K562 (cell line): ENCODE measurements around the gene YPEL2. TPM values are rescaled to one million over a fixed set of nuclear protein-coding genes. Genes with fewer than 3 reads are reported as not detected.
A peak's percentile ranks its signal among the peaks of the same experiment; 100 is the strongest.

Experiments
- ATAC-seq: fragments of 200-7000 bp; cut with Tn5 transposase; 3 replicates; pipeline ENCODE4 v1.9.1; 2020; ENCODE audit warnings: moderate library complexity
- BruUV-seq: library from RNA; stranded (reverse); fragments of 400-500 nt; replicated peaks from 2 replicates; lab custom pipeline; 2021; lab: Mats Ljungman, UMichigan
- CTCF ChIA-PET: fragments of 300-600 bp; formaldehyde crosslinking; extraction: SDS; loops from one replicate; lab custom pipeline; 2021; ENCODE audit warnings: low intra/inter-chr PET ratio; lab: Yijun Ruan, JAX
- POLR2A ChIA-PET: fragments of 300-600, 350-650 bp; sonication (Branson Sonifier 250); formaldehyde crosslinking; extraction: SDS; loops from one replicate; lab custom pipeline; 2021; ENCODE audit warnings: antibody characterized with exemption, inconsistent platforms; lab: Yijun Ruan, JAX
- DNase-seq, 4 experiments: peaks; one replicate each; pipeline versions ENCODE4 v3.0.0 to v3.0.0-alpha.2; 2011 to 2018; ENCODE audit warnings: low spot score in 3 of 4, mixed read lengths in 3 of 4; ENCODE audit errors: extremely low read depth in 1 of 4
- FAIRE-seq: peaks from 2 replicates; lab custom pipeline; 2011; peaks lifted over from hg19 to GRCh38; lab: Jason Lieb, UNC
- H2AFZ ChIP-seq: 2 replicates; pipeline ENCODE4 v1.6.0; 2011; ENCODE audit warnings: low read depth, low read length, control low read depth, inconsistent platforms
- H3K27ac ChIP-seq: fragments of 200-600 bp; 3 replicates; pipeline ENCODE4 v1.8.0; 2011; ENCODE audit warnings: low read depth, mild to moderate bottlenecking, control low read depth, inconsistent platforms, low read length, moderate library complexity, mixed read lengths; ENCODE audit errors: extremely low read depth
- H3K27me3 ChIP-seq, 2 experiments: fragments of 300-600 bp in 1 of 2; 2 replicates in 1 of 2; 3 replicates in 1 of 2; pipeline versions ENCODE4 v1.6.0 to v1.8.0; 2011; ENCODE audit warnings: inconsistent platforms in 2 of 2, low read length in 2 of 2, mild to moderate bottlenecking in 1 of 2, mixed read lengths in 1 of 2, moderate library complexity in 1 of 2; ENCODE audit not compliant: control insufficient read depth in 2 of 2, insufficient read depth in 2 of 2
- H3K36me3 ChIP-seq: fragments of 300-600 bp; 3 replicates; pipeline ENCODE4 v1.8.0; 2011; ENCODE audit warnings: mild to moderate bottlenecking, low read length, inconsistent platforms; ENCODE audit not compliant: control insufficient read depth, insufficient read depth
- H3K4me1 ChIP-seq, 2 experiments: fragments of 200-600 bp in 1 of 2; replicated peaks in 1 of 2; 2 replicates in 1 of 2; 3 replicates in 1 of 2; pipeline versions ENCODE4 v1.5.1 to v1.8.0; 2011; ENCODE audit warnings: inconsistent platforms in 2 of 2, low read length in 2 of 2, mild to moderate bottlenecking in 1 of 2, mixed read lengths in 1 of 2, moderate library complexity in 1 of 2; ENCODE audit not compliant: control insufficient read depth in 2 of 2, insufficient read depth in 2 of 2
- H3K4me2 ChIP-seq: 2 replicates; pipeline ENCODE4 v1.6.1; 2011; ENCODE audit warnings: low read length, control low read depth, inconsistent platforms, mixed read lengths; ENCODE audit not compliant: insufficient read depth
- H3K4me3 ChIP-seq: fragments of 200-600 bp; sonication (generic), shearing (Covaris generic); 2 replicates; pipeline ENCODE4 v1.5.1; 2016; ENCODE audit warnings: control low read depth, inconsistent platforms
- H3K79me2 ChIP-seq: fragments of 200-600 bp; 3 replicates; pipeline ENCODE4 v1.8.0; 2011; ENCODE audit warnings: low read length, inconsistent platforms; ENCODE audit not compliant: control insufficient read depth, insufficient read depth
- H3K9ac ChIP-seq, 2 experiments: 2 replicates each; pipeline versions ENCODE4 v1.6.0 to v1.6.1; 2011; ENCODE audit warnings: low read depth in 2 of 2, low read length in 2 of 2, control low read depth in 1 of 2, inconsistent platforms in 1 of 2, mild to moderate bottlenecking in 1 of 2, mixed read lengths in 1 of 2; ENCODE audit not compliant: insufficient read depth in 1 of 2
- H3K9me1 ChIP-seq: one replicate; pipeline ENCODE4 v1.6.0; 2011; ENCODE audit warnings: inconsistent platforms, mild to moderate bottlenecking, low read length, moderate library complexity; ENCODE audit not compliant: control insufficient read depth, insufficient read depth
- H3K9me3 ChIP-seq: replicated peaks from 2 replicates; pipeline ENCODE4 v1.5.1; 2011; ENCODE audit warnings: low read depth, low read length, inconsistent platforms; ENCODE audit not compliant: control insufficient read depth, insufficient read depth
- H4K20me1 ChIP-seq: replicated peaks from 2 replicates; pipeline ENCODE4 v1.6.1; 2011; ENCODE audit warnings: low read length, inconsistent platforms, mixed read lengths; ENCODE audit not compliant: control insufficient read depth, insufficient read depth
- MECOM ChIP-seq: fragments of 250-450 bp; sonication (Bioruptor Pico); IDR thresholded peaks from 2 replicates; pipeline ENCODE4 v1.8.0; 2022; ENCODE audit warnings: inconsistent platforms
- MED1 ChIP-seq: sonication (generic); formaldehyde crosslinking; IDR thresholded peaks from 2 replicates; pipeline ENCODE4 v1.8.1; 2023; ENCODE audit warnings: missing genetic modification reagents, borderline replicate concordance
- PML ChIP-seq: IDR thresholded peaks from 2 replicates; pipeline ENCODE4 v1.6.1; 2012; ENCODE audit warnings: low read length, inconsistent platforms
- RHOXF2B ChIP-seq: fragments of 250-450 bp; sonication (Bioruptor Pico); conservative IDR thresholded peaks from 2 replicates; pipeline ENCODE4 v1.5.1; 2021
- TRIM24 ChIP-seq, 2 experiments: fragments of 450-650 bp; IDR thresholded peaks; 2 replicates each; pipeline ENCODE4 v1.6.1; 2016
- USF1 ChIP-seq: sonication (generic); formaldehyde crosslinking; IDR thresholded peaks from 2 replicates; pipeline ENCODE4 v1.9.0; 2022; ENCODE audit warnings: mild to moderate bottlenecking, missing genetic modification reagents
- ZC3H8 ChIP-seq: fragments of 450-650 bp; IDR thresholded peaks from 2 replicates; pipeline ENCODE4 v1.6.1; 2017
- ZNF75A ChIP-seq: fragments of 450-650 bp; formaldehyde crosslinking; IDR thresholded peaks from 2 replicates; pipeline ENCODE4 v1.4.0; 2020; ENCODE audit warnings: mild to moderate bottlenecking
- WGBS: fragments of 100-300 bp; shearing (Covaris generic); methylation state at CpG from one replicate; pipeline ENCODE4 v1.1.6; 2016; ENCODE audit warnings: low coverage, mixed read lengths; ENCODE audit not compliant: insufficient coverage; ENCODE audit errors: missing lambda C conversion rate; 5-methylcytosine and 5-hydroxymethylcytosine counted together
- in situ Hi-C: fragments of 300-500 bp; cut with MboI; formaldehyde crosslinking; loops from 4 replicates; pipeline ENCODE4 v1.15.0; 2018; ENCODE audit warnings: inconsistent platforms, mixed read lengths
- intact Hi-C: fragments of 100-400 bp; cut with micrococcal nuclease; formaldehyde crosslinking; loops from 2 replicates; pipeline ENCODE4 v1.14.2; 2022
- polyA plus RNA-seq, 8 experiments: library from polyadenylated mRNA; depleted of rRNA in 4 of 8; stranded (reverse) in 5 of 8; unstranded in 3 of 8; fragments of >200 nt; fragmentation: Nextera tagmentation in 2 of 8; fragmentation: Illumina TruSeq in 1 of 8; extraction: Ambion mirVana in 2 of 8; extraction: Trizol in 1 of 8; gene quantifications; 2 replicates each; pipeline versions ENCODE4 v1.2.1 to v1.2.3, GENCODE V29; 2011 to 2014; ENCODE audit warnings: inconsistent platforms in 1 of 8, missing spikeins in 1 of 8
- total RNA-seq, 7 experiments: library from RNA; depleted of rRNA in 6 of 7; stranded (reverse); fragments of >200 nt in 6 of 7; fragmentation: Illumina TruSeq in 2 of 7; extraction: Trizol in 2 of 7; gene quantifications; 2 replicates each; pipeline versions ENCODE4 v1.2.1 to v1.2.3, GENCODE V29; 2011 to 2021; ENCODE audit warnings: low replicate concordance in 1 of 7

Gene YPEL2
- total and polyA plus RNA-seq, 9 of the 15 experiments (the other 6 are each of a cell fraction or from before 2014, with no cell fraction given): 0.11 to 2.4 (median 0.47) TPM

GRCh38 chr17:59409336-59410048 is 78.0 kb downstream of the YPEL2 start (continued):
- no peak for TF ChIP-seq USF1 (CRISPR knock-in tag)
- TF ChIP-seq MED1 (CRISPR knock-in tag): no peak
- no peak for TF ChIP-seq ZC3H8

- TF ChIP-seq ZNF75A (no peak), TRIM24 (IDR thresholded peaks at IDR 0.05) (peak in 1 of 2 experiments; percentile 23; a peak in 1 of 4 replicates), RHOXF2B (CRISPR knock-in tag) (no peak), MECOM (CRISPR knock-in tag) (no peak), PML (no peak)
- intact Hi-C loops (no loop called here), in situ Hi-C loops (no loop called here)
- no peak overlapping the region for H3K4me3 ChIP-seq
- H3K27ac ChIP-seq: no peak overlapping the region
- no peak overlapping the region for H3K4me2 ChIP-seq
- no peak for FAIRE-seq
- H3K79me2 ChIP-seq: no peaks in the 10 kb centered on the region
- H3K4me1 ChIP-seq: peaks cover 0 to 3% of the 10 kb centered on the region in 2 experiments; a peak in 1 of 5 replicates
- ChIA-PET CTCF (no interaction called here), POLR2A (no interaction called here)
- H2AFZ ChIP-seq: no peak overlapping the region
- no peak overlapping the region for H3K9ac ChIP-seq
- H3K9me1 ChIP-seq: no peaks in the 10 kb centered on the region
- no peak for DNase-seq
- ATAC-seq: no peak
- 13% methylated on average over 4 of the region's 4 CpGs for WGBS
- H3K27me3 ChIP-seq: peaks cover 6 to 35% of the 10 kb centered on the region in 2 experiments; a peak in 3 of 5 replicates
- H3K9me3 ChIP-seq: no peaks in the 10 kb centered on the region; the same call in 1 of the 2 replicates
- H4K20me1 ChIP-seq: no peaks in the 10 kb centered on the region
- no TSS peak for BruUV-seq
- no peaks in the 10 kb centered on the region for H3K36me3 ChIP-seq
These were observed 78.6 kb downstream of the YPEL2 start for GRCh38 chr17:59410049-59410437.
